ENCODE measurements around the gene SF3A2. TPM values are rescaled to one million over a fixed set of nuclear protein-coding genes. Genes with fewer than 3 reads are reported as not detected.

The SF3A2 gene
- total RNA-seq, 1 donor from 2014 or later, result 51.5 TPM

- DNase-seq, result peak; percentile 65
Measured at GRCh38 chr19:2207991-2208860, 28.4 kb upstream of the SF3A2 start.

DNA sequence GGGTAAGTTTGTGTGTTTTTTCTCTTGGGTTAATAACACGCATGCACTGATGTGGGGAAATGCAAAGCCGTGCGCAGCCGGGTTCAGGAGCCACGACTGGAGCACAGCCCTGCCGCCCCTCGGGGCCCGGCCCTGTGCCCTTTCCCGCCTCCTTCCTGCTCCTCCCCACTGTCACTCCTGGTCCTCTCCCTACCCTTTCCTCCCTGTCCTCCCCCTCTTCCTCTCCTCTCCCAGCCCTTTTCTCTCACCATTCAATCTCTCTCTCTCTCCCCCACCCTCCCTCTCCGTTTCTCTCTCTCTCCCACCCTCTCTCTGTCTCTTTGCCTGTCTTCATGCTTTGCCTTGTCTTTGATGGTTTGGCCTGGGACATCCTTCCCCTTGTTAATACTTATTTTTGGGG is 27.6 kb upstream of the SF3A2 start:
- DNase-seq, result no peak

- no peak for DNase-seq
Measured at GRCh38 chr19:2209408-2209807, 27.2 kb upstream of the SF3A2 start.

- DNase-seq, result no peak
Measured at GRCh38 chr19:2210206-2210605, 26.4 kb upstream of the SF3A2 start.

- DNase-seq, result no peak
Measured at GRCh38 chr19:2210987-2211740, 25.5 kb upstream of the SF3A2 start.

DNA sequence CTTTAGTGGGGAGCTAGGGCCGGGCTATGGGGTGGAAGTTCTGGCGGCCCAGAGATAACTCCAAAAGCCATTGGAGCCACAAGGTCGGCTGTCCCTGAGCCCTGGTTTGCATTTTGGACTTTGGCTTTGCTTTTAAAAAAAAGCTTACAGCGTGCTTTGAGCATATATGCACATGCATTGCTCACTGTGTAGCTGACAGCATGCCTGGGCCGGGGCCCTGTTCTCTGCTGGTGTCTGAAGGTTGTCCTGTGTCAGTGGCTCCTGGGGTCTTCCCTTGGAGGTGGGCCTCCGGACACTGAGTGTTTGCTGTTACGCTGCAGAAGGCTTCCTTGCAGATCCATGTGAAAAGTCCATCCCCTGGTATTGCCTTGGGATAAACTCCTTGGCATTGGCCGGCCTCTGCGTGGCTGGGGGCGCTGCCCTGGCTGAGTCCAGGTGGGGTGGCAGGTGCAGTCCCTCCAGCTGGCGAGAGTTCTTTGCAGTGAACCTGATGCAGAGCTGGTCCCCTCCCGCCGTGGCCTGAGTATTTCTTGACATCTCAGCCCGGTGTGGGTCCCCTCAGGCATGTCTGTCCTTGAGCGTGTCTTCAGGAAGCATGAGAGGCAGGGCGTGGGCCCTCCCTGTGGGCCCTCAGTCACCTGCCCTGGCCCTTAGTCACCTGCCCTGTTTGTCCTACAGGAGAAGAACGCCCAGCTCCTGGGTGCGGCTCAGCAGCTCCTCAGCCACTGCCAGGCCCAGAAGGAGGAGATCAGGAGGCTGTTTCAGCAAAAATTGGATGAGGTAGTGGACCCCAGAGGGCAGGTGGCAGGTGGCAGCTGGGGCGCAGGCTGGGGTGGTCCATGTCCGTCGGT is 23.5 kb upstream of the SF3A2 start:
- DNase-seq, result no peak

DNA sequence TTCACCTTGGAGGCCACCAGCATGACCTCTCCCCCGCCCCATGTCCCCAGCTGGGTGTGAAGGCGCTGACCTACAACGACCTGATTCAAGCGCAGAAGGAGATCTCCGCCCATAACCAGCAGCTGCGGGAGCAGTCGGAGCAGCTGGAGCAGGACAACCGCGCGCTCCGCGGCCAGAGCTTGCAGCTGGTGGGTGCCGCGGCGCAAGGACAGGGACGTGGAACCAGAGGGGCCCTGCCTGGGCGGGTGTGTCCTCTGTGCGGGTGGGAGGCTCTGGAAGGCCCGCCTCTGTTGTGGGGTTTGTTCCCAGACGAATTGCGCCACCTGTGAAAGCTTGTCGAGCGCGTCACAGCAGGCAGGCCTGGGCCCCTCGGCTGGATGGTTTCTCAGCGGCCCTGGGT is 22.8 kb upstream of the SF3A2 start:
- no peak for DNase-seq

- DNase-seq, result no peak
Measured at GRCh38 chr19:2214251-2214650, 22.4 kb upstream of the SF3A2 start.

DNA sequence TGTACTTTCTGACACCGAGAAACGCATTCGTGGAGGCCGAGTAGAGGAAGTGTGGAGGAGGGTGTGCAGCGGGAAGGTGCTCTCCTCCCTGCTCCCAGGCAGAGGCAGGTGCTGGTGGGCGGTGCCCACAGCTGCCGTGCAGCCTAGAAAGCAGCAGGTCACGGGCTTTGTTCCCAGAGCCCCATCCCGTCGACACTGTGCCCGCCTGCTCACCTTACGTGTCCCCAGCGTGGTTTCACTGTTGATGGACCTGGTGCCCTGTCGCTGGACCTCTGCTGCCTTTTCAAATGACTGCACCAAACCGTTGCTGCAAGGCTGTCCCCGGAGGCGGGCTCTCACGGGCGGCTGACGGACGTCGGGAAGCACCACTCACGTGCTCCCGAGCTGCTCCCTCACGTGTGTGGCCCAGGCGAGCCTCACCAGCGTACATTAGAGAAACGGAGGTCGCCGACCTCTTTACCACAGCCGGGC is 21.3 kb upstream of the SF3A2 start:
- no peak for DNase-seq

- no peak for DNase-seq
Measured at GRCh38 chr19:2216361-2217225, 20.0 kb upstream of the SF3A2 start.

DNA sequence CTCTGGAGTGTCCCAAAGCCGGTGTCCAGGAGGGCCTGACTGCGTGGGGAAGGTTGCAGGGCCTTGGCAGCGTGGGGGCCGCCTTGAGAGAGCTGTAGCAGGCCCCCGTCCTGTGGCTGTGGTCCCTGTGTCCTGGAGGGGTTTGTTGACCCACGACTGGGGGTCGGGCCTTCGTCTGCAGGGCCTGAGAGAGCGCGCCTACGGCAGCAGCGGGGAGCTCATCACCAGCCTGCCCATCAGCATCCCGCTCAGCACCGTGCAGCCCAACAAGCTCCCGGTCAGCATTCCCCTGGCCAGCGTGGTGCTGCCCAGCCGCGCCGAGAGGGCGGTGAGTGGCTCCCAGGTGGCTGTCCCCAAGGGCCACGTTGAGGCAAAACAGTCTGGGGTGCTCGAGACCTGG is 19.0 kb upstream of the SF3A2 start:
- no peak for DNase-seq

DNA sequence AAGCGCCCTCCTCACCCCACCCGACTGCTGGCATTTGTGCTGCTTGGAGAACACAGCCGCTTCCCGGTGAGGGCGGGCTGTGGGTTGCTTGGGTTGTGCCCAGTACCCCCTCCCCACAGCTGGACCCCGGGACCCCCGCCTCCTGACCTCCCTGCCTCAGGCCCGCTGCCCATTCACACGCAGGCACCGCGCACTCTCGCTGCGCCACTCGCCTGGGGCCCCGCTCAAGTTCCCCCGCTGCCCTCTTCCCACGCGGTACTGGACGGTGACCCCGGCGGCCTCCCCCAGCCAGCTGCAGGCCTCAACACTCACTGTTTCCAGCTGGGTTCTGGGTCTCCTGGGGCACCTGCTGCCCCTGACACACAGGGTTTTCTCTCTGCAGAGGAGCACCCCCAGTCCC is 16.9 kb upstream of the SF3A2 start:
- no peak for DNase-seq

DNA sequence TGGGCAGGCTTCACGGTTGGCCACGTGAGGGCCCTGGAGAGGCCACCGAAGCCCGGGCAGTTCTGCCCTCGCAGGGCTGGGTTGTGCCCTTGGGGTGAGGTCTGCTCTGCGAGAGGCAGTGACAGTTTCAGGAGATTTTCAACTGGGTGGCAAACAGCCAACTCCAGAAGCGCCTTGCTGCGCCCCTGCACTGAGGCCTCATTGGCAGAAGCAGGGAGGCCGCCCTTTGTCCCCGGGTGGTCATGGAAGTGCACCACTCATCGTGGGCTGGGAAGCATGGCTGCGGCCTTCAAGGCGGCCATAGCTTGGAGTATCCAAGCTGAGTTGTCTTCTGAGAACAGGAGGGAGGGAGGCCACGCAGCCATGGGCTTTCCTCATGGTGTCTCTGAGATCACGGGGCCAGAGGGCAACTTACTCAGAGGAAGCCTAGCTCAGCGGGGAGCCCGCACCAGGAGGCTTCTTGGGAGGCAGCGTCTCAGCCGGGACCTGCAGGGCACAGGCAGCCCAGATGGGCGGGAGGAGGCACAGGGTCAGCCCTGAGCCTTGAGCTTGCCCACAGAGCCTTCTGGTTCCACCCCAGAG is 15.3 kb upstream of the SF3A2 start:
- no peak for DNase-seq

GRCh38 chr19:2221918-2222317 is 14.7 kb upstream of the SF3A2 start:
- DNase-seq, result no peak

DNA sequence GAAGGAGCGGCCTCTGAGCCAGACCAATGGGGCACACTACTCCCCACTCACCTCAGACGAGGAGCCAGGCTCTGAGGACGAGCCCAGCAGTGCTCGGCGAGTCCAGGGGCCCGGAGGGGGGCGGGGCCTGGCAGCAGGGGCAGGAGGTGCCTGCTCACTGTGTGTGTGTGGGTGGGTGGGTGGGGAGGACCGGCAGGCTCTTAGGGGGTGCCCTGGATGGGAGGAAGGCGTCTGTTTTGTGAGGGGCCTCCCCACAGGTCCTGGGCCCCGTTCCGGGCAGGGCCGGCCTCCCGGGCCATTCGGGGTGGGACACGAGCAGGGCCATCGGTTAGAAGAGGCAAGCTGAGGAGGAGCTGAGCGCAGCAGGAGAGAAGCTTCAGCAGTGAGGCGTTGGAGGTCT is 13.2 kb upstream of the SF3A2 start:
- DNase-seq, result no peak

DNA sequence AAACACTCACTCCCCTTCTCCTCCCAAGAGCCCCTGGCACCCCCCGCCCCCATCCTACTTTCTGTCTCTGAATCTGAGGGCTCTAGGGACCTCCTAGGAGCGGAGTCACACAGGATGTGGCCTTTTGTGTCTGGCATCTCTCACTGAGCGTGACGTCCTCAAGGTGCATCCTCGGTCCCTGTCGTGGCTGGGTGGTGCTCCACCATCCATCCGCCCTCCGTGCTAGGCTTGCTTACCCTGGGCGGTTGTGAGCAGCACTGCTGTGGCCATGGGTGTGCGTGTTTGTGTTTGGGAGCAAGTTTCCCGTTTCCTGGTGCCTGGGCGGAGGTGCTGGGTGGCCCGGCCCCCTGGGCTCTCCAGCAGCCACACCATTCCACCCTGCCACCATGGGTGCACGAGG is 12.7 kb upstream of the SF3A2 start:
- DNase-seq, result no peak

DNA sequence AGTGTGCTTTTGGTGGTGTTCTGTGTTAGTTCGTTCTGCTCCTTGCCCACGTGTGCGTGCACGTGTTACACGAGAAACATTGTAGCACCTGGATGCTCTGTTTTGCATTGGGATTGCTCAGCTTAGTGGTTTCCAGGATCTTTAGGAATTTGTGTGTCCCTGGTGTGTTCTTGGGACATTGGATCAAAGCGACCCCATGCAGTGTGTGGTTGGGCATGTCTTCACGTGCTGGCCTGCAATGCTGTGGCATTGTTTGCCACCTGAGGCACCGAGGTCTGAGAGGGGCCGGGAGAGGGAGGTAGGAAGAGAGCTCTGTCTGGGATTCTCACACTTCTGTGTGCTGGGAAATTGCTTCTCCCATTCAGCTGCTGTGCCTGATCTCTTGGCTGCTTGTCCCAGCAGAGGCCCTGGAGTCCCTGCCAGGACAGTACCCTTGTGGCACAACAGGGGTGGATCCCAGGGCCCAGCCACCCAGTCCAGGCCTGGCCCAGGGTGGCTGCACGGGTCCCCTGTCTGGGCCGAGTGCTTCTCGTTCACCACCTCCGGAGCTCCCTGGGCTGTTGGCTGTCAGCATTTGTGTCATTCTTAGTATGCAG is 11.8 kb upstream of the SF3A2 start:
- no peak for DNase-seq

- DNase-seq, result no peak
Measured at GRCh38 chr19:2225415-2226050, 11.1 kb upstream of the SF3A2 start.

DNA sequence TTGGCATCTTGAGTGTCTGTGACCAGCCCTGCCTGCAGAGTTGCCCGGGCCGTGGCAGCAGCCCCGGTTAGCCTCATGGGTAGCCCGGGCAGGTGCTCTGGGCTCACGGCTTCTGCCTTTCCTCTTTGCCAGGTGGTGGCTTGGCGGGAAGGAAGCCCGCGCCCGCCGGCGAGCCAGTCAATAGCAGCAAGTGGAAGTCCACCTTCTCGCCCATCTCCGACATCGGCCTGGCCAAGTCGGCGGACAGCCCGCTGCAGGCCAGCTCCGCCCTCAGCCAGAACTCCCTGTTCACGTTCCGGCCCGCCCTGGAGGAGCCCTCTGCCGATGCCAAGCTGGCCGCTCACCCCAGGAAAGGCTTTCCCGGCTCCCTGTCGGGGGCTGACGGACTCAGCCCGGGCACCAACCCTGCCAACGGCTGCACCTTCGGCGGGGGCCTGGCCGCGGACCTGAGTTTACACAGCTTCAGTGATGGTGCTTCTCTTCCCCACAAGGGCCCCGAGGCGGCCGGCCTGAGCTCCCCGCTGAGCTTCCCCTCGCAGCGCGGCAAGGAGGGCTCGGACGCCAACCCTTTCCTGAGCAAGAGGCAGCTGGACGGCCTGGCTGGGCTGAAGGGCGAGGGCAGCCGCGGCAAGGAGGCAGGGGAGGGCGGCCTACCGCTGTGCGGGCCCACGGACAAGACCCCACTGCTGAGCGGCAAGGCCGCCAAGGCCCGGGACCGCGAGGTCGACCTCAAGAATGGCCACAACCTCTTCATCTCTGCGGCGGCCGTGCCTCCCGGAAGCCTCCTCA is 10.4 kb upstream of the SF3A2 start:
- no peak for DNase-seq

Data from skin of body (tissue), 2 donors.